VCaP (cell line): ENCODE measurements around the gene HSP90AB1.

Experiments used
- H3K27ac ChIP-seq: fragments of 450-650 bp; 2 replicates; pipeline ENCODE4 v1.5.1; 2017
- CTCF ChIP-seq: fragments of 450-650 bp; conservative IDR thresholded peaks from 2 replicates; pipeline ENCODE4 v1.5.1; 2017; ENCODE audit warnings: mild to moderate bottlenecking, moderate library complexity

The HSP90AB1 gene

GRCh38 chr6:44255105-44255808, 8.4 kb downstream of the HSP90AB1 start:
- TF ChIP-seq CTCF: no peak
- H3K27ac ChIP-seq: peak overlapping the region; percentile 95

DNA sequence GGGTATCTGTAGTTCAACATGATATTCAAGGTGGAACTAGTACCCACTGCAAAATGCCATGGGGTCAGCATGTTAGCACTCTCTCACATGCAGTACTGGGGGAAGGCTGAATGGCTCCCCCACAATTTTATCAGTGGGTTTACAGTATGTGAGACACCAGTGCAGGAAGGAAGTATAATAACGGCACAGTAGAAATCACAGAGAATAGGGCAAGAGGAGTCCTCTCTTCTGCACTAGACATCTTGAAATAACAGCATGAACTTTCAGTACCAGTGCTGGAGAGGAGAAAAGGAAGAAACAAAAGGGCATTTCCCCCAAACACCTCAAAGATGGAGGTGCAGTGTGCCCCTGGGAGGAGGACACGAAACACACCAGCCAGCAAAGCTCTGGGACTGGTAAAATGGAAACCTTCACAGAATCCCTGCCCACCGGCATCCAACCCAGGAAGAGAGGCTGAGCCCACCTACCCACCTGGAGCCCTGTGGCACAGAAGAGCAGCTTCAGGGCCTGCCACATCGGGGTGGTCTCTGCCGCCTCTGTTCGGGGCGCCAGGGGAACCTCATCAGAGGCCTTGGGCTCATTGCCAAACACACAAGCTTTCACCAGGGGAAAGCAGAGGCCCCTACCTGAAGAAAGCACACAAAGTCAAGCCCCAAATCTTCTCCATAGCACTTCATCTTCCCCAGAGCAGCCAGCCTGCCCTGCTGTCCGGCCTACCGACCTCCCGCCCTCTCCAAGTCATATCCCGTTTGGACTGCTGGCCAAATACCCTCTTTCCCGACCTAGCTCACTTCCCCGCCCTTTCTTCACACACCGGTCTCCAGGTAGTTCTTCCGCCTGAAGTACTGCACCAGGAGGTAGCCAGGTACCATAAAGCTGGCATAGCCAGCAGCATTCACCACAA, 9.2 kb downstream of the HSP90AB1 start:
- peak overlapping the region; percentile 95 for H3K27ac ChIP-seq
- TF ChIP-seq CTCF: no peak

- peak overlapping the region; percentile 95 for H3K27ac ChIP-seq
- TF ChIP-seq CTCF: no peak
Observed at GRCh38 chr6:44256775-44257024, 9.8 kb downstream of the HSP90AB1 start.

DNA sequence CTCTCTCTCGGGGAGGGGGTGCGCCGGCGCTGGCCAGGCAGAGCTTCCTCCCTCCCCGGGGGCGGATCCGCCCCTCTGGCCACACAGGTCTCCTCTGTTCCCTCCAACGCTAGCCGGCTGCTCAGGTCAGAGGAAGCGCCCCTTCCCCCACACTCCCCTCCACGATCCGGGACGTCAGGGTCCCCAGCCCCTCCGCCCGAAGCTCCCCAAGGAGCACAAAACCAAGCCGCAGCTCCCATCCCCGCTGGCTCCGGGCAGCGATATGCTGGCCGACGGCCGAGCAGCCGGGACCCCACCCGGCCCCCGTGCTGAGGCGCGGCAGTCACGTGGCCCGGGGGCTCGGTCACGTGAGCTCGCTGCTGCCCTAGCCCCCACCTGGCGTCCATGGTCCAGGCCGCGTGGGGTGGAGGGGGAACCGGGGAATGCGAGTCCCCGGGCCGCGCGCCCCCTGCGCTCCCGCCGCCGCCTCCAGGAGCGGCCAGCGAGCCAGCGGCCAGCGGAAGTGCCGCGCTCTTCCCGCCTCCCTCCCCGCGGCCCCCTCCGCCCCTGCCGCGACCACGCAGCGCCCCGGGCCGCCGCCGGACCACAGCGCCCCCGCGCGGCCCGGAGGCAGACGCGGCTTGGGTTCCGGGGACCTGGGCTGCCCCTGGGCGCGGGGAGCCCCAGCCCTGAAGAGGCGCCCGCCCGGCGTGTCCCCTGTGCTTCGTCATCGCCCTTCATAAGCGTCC, 10.3 kb downstream of the HSP90AB1 start, which contains the start of gene SLC35B2:
SLC35B2 (minus strand) TSS at position 504 of the 728 bp plus-strand sequence; CDS start at position 386, 118 bp downstream.
- peak; percentile 99 for TF ChIP-seq CTCF
- peak within 1 kb of the TSS; percentile 95 for H3K27ac ChIP-seq

DNA sequence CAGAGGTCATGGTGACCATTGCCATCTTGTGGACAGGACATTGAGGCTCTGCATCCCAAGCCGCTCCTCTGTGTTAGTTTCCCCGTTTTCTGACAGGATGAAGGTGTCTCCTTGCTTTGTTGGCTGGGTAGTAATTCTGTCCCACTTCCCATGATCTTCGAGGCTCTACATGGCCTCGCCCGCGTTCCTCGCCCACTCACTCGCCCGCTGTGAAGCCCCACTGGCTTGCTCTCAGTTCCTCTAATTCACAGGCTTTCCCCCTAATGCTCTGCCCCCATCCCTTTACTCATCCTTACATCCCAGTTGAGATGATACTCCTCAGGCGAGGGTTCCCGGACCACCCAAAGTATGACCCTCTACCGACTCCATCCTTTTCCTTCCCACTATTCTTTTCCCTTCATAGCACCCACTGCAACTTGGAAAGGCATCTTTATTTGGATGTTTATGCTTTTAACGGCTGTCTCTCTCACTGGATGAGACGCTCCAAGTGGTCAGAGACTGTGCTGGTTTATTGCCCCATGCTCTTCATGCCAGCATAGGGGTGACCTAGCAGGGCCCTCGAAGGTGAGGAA, 10.9 kb downstream of the HSP90AB1 start:
- peak overlapping the region; percentile 95 for H3K27ac ChIP-seq
- no peak; the same call in none of the 2 replicates for TF ChIP-seq CTCF

DNA sequence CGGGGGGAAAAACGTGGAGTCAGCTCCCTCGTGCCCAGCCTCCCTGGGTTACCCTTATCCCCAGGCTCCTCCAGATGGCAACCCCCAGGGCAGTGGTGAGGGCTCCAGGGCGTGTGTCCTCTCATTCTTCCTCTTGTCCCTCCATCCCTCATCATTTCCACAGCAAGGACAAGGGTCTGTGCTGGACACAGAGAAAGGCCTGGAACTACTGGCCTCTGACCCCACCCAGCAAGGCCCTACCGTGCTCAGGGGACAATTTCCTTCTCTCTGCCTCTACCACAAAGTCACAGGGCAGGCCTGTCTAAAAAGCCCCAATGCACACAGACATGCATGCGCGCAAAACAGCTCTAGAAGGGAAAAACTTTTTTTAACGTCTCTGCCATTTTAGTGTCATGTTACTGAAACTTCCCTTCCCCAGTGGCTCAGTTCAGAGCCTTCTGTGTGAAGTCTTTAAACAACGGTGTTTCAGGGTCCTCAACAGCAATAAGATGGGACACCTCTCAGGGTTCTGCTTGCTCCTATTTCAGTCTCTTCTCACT, 11.5 kb downstream of the HSP90AB1 start:
- H3K27ac ChIP-seq: peak overlapping the region; percentile 95; the same call in 1 of the 2 replicates
- no peak for TF ChIP-seq CTCF
